ENCODE results near the gene FAM135A. TPM values are rescaled to one million over a fixed set of nuclear protein-coding genes. Genes with fewer than 3 reads are reported as not detected.

Gene FAM135A
- total and polyA plus RNA-seq, 9 of the 15 experiments (the other 6 are each of a cell fraction or from before 2014, with no cell fraction given) = 7.4 to 32.9 (median 19.2) TPM

DNA sequence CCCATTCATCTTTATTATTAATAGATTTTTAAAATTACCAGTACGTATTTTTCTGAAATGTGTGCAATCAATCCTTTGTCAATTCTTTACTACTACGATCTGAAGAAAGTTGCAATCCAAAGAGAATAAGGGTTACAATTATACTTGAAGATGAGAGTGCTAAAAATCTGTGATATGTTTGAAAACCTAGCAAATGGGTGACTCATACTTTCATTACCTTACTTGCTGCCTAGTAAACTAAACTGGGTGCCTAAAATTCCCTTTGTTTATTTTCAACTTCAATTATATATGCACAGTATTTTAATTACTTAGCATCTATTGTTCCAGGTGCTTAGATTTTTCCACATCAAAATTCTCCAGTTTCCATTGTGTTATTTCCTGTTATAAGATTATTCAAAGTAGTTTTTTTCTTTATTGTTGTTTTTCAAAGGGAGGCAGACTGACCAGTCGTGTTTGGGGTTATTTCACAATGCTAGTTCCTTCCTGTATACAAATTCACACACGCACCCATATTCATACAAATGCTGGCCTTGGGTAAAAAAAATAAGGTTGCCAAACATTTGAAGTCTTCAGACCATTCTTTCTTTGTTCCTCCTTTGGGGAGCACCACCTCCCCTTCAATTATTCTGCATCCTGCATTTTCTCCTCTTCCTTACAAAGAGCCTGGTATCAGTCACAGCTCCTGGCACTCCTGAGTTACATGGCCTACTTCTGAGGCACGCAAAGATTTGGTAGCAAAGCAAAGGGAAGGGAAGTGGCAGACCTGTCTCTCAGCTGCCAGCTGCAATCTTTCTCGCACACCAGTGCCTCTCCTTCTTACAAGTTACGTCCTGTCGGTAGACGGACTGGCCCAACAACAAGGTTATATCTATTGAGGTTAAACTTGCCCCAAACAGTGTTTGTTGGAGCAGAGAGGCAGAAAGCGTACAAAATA lies 16.2 kb upstream of the FAM135A start (continued):
- TF ChIP-seq, protein P1, sequence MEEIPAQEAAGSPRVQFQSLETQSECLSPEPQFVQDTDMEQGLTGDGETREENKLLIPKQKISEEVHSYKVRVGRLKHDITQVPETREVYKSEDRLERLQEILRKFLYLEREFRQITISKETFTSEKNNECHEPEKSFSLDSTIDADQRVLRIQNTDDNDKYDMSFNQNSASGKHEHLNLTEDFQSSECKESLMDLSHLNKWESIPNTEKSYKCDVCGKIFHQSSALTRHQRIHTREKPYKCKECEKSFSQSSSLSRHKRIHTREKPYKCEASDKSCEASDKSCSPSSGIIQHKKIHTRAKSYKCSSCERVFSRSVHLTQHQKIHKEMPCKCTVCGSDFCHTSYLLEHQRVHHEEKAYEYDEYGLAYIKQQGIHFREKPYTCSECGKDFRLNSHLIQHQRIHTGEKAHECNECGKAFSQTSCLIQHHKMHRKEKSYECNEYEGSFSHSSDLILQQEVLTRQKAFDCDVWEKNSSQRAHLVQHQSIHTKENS (CRISPR knock-in tag; IDR thresholded peaks at IDR 0.05) = no peak
- TF ChIP-seq, protein P2, sequence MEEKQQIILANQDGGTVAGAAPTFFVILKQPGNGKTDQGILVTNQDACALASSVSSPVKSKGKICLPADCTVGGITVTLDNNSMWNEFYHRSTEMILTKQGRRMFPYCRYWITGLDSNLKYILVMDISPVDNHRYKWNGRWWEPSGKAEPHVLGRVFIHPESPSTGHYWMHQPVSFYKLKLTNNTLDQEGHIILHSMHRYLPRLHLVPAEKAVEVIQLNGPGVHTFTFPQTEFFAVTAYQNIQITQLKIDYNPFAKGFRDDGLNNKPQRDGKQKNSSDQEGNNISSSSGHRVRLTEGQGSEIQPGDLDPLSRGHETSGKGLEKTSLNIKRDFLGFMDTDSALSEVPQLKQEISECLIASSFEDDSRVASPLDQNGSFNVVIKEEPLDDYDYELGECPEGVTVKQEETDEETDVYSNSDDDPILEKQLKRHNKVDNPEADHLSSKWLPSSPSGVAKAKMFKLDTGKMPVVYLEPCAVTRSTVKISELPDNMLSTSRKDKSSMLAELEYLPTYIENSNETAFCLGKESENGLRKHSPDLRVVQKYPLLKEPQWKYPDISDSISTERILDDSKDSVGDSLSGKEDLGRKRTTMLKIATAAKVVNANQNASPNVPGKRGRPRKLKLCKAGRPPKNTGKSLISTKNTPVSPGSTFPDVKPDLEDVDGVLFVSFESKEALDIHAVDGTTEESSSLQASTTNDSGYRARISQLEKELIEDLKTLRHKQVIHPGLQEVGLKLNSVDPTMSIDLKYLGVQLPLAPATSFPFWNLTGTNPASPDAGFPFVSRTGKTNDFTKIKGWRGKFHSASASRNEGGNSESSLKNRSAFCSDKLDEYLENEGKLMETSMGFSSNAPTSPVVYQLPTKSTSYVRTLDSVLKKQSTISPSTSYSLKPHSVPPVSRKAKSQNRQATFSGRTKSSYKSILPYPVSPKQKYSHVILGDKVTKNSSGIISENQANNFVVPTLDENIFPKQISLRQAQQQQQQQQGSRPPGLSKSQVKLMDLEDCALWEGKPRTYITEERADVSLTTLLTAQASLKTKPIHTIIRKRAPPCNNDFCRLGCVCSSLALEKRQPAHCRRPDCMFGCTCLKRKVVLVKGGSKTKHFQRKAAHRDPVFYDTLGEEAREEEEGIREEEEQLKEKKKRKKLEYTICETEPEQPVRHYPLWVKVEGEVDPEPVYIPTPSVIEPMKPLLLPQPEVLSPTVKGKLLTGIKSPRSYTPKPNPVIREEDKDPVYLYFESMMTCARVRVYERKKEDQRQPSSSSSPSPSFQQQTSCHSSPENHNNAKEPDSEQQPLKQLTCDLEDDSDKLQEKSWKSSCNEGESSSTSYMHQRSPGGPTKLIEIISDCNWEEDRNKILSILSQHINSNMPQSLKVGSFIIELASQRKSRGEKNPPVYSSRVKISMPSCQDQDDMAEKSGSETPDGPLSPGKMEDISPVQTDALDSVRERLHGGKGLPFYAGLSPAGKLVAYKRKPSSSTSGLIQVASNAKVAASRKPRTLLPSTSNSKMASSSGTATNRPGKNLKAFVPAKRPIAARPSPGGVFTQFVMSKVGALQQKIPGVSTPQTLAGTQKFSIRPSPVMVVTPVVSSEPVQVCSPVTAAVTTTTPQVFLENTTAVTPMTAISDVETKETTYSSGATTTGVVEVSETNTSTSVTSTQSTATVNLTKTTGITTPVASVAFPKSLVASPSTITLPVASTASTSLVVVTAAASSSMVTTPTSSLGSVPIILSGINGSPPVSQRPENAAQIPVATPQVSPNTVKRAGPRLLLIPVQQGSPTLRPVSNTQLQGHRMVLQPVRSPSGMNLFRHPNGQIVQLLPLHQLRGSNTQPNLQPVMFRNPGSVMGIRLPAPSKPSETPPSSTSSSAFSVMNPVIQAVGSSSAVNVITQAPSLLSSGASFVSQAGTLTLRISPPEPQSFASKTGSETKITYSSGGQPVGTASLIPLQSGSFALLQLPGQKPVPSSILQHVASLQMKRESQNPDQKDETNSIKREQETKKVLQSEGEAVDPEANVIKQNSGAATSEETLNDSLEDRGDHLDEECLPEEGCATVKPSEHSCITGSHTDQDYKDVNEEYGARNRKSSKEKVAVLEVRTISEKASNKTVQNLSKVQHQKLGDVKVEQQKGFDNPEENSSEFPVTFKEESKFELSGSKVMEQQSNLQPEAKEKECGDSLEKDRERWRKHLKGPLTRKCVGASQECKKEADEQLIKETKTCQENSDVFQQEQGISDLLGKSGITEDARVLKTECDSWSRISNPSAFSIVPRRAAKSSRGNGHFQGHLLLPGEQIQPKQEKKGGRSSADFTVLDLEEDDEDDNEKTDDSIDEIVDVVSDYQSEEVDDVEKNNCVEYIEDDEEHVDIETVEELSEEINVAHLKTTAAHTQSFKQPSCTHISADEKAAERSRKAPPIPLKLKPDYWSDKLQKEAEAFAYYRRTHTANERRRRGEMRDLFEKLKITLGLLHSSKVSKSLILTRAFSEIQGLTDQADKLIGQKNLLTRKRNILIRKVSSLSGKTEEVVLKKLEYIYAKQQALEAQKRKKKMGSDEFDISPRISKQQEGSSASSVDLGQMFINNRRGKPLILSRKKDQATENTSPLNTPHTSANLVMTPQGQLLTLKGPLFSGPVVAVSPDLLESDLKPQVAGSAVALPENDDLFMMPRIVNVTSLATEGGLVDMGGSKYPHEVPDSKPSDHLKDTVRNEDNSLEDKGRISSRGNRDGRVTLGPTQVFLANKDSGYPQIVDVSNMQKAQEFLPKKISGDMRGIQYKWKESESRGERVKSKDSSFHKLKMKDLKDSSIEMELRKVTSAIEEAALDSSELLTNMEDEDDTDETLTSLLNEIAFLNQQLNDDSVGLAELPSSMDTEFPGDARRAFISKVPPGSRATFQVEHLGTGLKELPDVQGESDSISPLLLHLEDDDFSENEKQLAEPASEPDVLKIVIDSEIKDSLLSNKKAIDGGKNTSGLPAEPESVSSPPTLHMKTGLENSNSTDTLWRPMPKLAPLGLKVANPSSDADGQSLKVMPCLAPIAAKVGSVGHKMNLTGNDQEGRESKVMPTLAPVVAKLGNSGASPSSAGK (IDR thresholded peaks at IDR 0.05) = no peak
- TF ChIP-seq ZNF121 (CRISPR knock-in tag; conservative IDR thresholded peaks at IDR 0.05) (no peak), HSF4 (CRISPR knock-in tag; IDR thresholded peaks at IDR 0.05; ENCODE audit: borderline replicate concordance) (no peak), MAZ (CRISPR knock-in tag; conservative IDR thresholded peaks at IDR 0.05 in 1 of 2, IDR thresholded peaks at IDR 0.05 in 1 of 2) (0 out of 4 replicates have a peak, but pooled peaks of 1 of the 2 experiments have one; percentile 21)
- TF ChIP-seq, protein P3, sequence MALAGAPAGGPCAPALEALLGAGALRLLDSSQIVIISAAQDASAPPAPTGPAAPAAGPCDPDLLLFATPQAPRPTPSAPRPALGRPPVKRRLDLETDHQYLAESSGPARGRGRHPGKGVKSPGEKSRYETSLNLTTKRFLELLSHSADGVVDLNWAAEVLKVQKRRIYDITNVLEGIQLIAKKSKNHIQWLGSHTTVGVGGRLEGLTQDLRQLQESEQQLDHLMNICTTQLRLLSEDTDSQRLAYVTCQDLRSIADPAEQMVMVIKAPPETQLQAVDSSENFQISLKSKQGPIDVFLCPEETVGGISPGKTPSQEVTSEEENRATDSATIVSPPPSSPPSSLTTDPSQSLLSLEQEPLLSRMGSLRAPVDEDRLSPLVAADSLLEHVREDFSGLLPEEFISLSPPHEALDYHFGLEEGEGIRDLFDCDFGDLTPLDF (CRISPR knock-in tag; IDR thresholded peaks at IDR 0.05) = no peak
- TF ChIP-seq, protein P4, sequence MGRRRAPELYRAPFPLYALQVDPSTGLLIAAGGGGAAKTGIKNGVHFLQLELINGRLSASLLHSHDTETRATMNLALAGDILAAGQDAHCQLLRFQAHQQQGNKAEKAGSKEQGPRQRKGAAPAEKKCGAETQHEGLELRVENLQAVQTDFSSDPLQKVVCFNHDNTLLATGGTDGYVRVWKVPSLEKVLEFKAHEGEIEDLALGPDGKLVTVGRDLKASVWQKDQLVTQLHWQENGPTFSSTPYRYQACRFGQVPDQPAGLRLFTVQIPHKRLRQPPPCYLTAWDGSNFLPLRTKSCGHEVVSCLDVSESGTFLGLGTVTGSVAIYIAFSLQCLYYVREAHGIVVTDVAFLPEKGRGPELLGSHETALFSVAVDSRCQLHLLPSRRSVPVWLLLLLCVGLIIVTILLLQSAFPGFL (CRISPR knock-in tag; IDR thresholded peaks at IDR 0.05) = no peak
- TF ChIP-seq, protein P5, sequence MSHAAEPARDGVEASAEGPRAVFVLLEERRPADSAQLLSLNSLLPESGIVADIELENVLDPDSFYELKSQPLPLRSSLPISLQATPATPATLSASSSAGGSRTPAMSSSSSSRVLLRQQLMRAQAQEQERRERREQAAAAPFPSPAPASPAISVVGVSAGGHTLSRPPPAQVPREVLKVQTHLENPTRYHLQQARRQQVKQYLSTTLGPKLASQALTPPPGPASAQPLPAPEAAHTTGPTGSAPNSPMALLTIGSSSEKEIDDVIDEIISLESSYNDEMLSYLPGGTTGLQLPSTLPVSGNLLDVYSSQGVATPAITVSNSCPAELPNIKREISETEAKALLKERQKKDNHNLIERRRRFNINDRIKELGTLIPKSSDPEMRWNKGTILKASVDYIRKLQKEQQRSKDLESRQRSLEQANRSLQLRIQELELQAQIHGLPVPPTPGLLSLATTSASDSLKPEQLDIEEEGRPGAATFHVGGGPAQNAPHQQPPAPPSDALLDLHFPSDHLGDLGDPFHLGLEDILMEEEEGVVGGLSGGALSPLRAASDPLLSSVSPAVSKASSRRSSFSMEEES (CRISPR knock-in tag; IDR thresholded peaks at IDR 0.05) = no peak
